ENCODE results near the gene DENND1A.

The DENND1A gene

DNA sequence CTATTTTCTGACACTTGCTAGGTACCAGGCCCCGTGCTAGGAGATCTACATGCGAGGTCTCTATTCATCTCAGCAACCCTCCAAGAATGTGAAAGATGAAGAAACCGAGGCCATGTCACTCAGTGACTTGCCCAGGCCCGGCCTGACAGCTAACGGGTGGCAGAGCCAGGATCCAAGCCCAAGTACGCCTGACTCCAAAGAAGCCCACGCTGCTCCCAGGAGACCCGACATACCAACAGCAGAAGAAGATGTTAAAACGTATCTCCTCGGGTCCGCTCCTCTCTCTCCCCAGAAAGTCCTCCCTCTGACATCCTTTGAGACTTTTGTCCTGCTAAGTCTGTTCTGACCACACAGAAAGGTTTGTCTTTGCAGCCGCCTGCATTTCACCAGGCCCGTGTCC is 508.7 kb downstream of the DENND1A start:
- Histone ChIP-seq H3K27me3 (ENCODE audit: control insufficient read depth, insufficient read depth, low read length) (no peaks in the 10 kb centered on the region), H3K4me1 (ENCODE audit: control insufficient read depth, insufficient read depth, low read length) (no peaks in the 10 kb centered on the region), H3K9ac (ENCODE audit: low read depth, low read length) (no peak overlapping the region), H3K4me2 (ENCODE audit: low read length) (no peak overlapping the region), H3K9me3 (replicated peaks; ENCODE audit: low read length) (no peaks in the 10 kb centered on the region), H3K4me3 (ENCODE audit: low read length) (no peak overlapping the region), H3K36me3 (ENCODE audit: insufficient read depth, low read length) (no peaks in the 10 kb centered on the region)

DNA sequence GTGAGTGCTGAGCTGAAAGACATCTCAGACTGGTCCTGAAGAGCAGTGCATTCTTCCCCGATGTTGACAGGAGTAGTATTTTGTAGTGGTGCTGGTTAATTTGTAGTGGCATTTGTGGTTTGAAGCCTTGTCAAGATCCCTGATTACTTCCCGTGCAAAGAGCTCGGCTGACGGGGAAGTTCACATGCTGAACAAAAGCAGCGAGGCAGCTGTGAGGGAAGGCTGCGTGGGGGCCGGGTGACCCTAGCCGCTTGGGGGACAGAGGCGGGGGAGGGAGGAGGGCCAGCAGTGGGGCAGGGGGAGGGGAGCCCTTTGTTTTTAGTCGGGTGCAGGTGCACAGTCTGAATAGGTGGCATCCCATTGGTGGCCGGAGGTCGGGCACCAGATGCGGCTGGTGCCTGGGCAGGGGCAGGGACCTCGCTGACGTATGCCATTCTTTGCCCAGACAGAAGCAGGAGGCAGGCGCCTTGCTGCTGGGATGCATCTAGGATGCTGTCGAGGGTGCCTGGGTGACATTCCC is 509.3 kb downstream of the DENND1A start:
- Histone ChIP-seq H3K4me2 (ENCODE audit: low read length) (no peak overlapping the region), H3K4me3 (ENCODE audit: low read length) (no peak overlapping the region), H3K27me3 (ENCODE audit: control insufficient read depth, insufficient read depth, low read length) (no peaks in the 10 kb centered on the region), H3K4me1 (ENCODE audit: control insufficient read depth, insufficient read depth, low read length) (no peaks in the 10 kb centered on the region), H3K36me3 (ENCODE audit: insufficient read depth, low read length) (no peaks in the 10 kb centered on the region), H3K9me3 (replicated peaks; ENCODE audit: low read length) (no peaks in the 10 kb centered on the region), H3K9ac (ENCODE audit: low read depth, low read length) (no peak overlapping the region)

DNA sequence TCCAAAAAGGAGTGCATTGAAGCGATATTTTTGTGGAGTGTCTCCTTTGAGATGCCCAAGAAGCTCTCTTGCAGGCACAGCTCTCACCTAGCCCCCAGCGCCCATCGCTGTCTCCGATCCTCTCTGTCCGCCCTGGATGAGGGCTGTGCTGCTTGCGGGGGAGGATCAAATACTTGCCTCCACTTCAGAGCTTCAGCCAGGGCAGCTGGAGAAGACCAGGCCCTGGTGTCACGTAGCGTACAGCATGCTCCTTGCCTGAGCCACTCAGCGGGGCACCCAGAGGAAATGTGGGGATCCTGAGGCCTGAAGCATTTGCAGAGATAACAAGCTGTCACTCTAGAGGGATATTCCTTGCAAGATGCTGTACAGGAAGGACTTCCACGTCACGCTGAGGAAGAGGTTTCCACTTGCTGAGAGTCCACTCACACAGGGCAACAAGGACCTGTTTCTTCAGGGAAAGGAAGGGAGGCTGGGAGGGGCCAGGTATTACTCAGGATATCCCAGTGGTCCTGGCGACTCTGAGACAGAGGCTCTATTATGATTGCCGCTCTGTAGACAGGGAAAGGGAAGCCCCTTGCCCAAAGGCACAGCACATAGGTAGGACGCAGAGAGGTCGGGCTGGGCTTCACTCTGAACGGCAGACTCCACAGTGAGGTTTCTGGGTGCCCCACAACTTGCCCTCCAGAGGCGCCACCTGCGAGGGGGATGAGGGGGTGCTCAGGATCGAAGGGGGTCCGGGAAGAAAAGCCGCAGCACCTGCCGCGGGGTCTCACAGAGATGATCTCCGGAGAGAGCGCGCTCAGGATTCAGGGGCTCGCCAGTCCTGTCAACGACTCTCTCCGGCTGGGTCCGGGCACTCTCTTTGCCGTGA is 510.0 kb downstream of the DENND1A start:
- no peaks in the 10 kb centered on the region for H3K27me3 ChIP-seq (ENCODE audit: control insufficient read depth, insufficient read depth, low read length)

DNA sequence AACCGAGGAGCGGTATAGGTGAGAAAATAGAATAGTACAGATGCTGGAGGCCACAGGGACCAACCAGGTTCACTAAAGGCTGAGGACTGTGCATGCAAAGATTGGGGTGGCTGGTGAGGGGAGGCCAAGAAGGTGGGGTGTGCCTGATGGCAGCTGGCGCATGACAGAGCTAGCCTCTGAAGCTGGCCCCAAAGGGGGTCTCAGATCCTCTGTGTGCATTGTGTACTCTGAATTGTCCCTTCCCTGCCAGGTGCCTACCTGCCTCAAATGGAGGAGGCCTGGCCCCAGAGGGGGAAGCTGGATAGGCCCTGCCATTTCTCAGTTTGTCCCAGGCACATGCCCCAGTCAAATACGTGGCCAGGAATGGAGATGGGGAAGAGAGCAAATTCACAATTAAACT is 510.8 kb downstream of the DENND1A start:
- Histone ChIP-seq H3K4me1 (ENCODE audit: control insufficient read depth, insufficient read depth, low read length) (no peaks in the 10 kb centered on the region), H3K27me3 (ENCODE audit: control insufficient read depth, insufficient read depth, low read length) (no peaks in the 10 kb centered on the region), H3K36me3 (ENCODE audit: insufficient read depth, low read length) (no peaks in the 10 kb centered on the region), H3K9ac (ENCODE audit: low read depth, low read length) (no peak overlapping the region), H3K4me3 (ENCODE audit: low read length) (no peak overlapping the region), H3K9me3 (replicated peaks; ENCODE audit: low read length) (no peaks in the 10 kb centered on the region), H3K4me2 (ENCODE audit: low read length) (no peak overlapping the region)

More for the DNA sequence above, 510.0 kb downstream of the DENND1A start:
- Histone ChIP-seq H3K36me3 (ENCODE audit: insufficient read depth, low read length) (no peaks in the 10 kb centered on the region), H3K4me2 (ENCODE audit: low read length) (no peak overlapping the region), H3K4me1 (ENCODE audit: control insufficient read depth, insufficient read depth, low read length) (no peaks in the 10 kb centered on the region), H3K4me3 (ENCODE audit: low read length) (no peak overlapping the region), H3K9ac (ENCODE audit: low read depth, low read length) (no peak overlapping the region), H3K9me3 (replicated peaks; ENCODE audit: low read length) (no peaks in the 10 kb centered on the region)

DNA sequence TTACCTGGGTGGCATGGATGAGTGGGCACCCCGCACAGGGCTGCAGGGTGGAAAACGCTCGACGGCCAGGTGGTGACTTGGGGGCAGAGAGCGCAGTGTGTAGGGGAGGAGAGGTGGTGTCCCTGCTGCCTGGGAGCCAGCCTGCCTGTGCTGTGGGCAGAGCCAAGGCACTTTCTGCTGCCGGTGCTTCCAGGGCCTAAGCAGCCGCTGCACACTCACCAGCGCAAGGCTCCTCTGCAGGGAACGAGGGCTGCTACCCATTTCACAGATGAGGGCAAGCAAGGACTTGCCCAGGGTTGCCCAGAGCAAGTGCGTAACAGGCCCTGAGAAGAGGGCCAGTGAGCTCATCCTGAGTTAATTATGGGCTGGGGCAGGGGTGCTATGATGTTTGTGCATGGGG is 511.4 kb downstream of the DENND1A start:
- no peak overlapping the region for H3K9ac ChIP-seq (ENCODE audit: low read depth, low read length)
- H3K4me3 ChIP-seq (ENCODE audit: low read length), result no peak overlapping the region
- H3K9me3 ChIP-seq (replicated peaks; ENCODE audit: low read length), result no peaks in the 10 kb centered on the region
- H3K4me1 ChIP-seq (ENCODE audit: control insufficient read depth, insufficient read depth, low read length), result no peaks in the 10 kb centered on the region
- H3K36me3 ChIP-seq (ENCODE audit: insufficient read depth, low read length), result no peaks in the 10 kb centered on the region
- no peaks in the 10 kb centered on the region for H3K27me3 ChIP-seq (ENCODE audit: control insufficient read depth, insufficient read depth, low read length)
- H3K4me2 ChIP-seq (ENCODE audit: low read length), result no peak overlapping the region

DNA sequence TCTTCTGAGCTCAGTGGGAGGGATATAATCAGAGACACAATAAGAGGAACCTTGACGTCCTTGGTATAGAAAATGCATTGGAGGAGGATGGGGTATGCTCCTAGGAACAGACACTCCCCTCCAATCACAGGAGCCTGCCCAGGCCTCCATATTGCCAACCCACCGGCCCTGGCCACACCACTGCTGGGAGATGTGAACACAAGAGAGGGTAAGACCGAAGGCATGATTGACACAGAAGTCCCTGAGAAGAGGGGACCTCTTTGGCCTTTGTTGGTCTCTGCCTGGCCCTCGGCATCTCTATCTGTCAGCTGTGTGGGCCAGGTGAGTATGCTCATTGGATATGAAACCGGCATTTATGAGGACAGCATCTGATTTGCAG is 511.9 kb downstream of the DENND1A start:
- Histone ChIP-seq H3K9me3 (replicated peaks; ENCODE audit: low read length) (no peaks in the 10 kb centered on the region), H3K4me2 (ENCODE audit: low read length) (no peak overlapping the region), H3K36me3 (ENCODE audit: insufficient read depth, low read length) (no peaks in the 10 kb centered on the region), H3K9ac (ENCODE audit: low read depth, low read length) (no peak overlapping the region), H3K4me1 (ENCODE audit: control insufficient read depth, insufficient read depth, low read length) (no peaks in the 10 kb centered on the region), H3K27me3 (ENCODE audit: control insufficient read depth, insufficient read depth, low read length) (no peaks in the 10 kb centered on the region), H3K4me3 (ENCODE audit: low read length) (no peak overlapping the region)

DNA sequence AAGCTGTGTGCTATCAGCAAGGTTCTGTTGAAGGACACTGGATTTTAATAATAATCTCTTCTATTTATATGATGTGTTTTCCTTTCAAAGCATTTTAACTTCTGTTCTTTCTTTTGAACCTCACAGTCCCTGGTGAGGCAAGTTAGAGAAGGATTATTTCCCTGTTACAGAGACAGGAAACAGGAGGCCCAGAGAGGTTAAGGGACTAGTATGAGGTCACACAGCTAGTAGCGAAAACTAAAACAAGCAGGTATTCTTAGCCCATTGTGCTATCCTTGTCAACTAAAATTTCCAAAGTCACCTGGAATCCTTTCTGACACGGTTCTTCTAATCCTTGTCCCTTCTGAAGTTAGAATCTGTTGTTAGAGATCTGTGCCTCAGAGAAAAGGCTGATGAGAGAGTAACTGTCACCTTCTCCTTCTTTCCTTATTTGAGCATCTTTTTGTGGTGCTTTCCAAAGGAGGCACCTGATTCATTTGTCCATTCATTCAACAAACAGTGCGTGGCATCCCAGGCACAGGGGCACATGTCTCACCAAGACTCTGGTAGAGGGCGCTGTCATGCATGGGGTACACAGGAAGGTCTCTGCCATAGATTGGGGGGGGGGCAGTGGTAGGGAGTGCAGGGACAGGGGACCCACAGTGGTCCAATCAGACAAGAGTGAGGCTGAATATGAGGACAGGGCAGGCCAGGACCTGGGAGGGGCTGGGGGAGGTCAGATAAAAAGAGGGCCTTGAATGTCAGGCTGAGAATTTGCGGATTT is 512.5 kb downstream of the DENND1A start:
- no peaks in the 10 kb centered on the region for H3K36me3 ChIP-seq (ENCODE audit: insufficient read depth, low read length)
- H3K27me3 ChIP-seq (ENCODE audit: control insufficient read depth, insufficient read depth, low read length), result no peaks in the 10 kb centered on the region
- H3K4me2 ChIP-seq (ENCODE audit: low read length), result no peak overlapping the region
- H3K9me3 ChIP-seq (replicated peaks; ENCODE audit: low read length), result no peaks in the 10 kb centered on the region
- no peaks in the 10 kb centered on the region for H3K4me1 ChIP-seq (ENCODE audit: control insufficient read depth, insufficient read depth, low read length)
- no peak overlapping the region for H3K4me3 ChIP-seq (ENCODE audit: low read length)
- H3K9ac ChIP-seq (ENCODE audit: low read depth, low read length), result no peak overlapping the region

DNA sequence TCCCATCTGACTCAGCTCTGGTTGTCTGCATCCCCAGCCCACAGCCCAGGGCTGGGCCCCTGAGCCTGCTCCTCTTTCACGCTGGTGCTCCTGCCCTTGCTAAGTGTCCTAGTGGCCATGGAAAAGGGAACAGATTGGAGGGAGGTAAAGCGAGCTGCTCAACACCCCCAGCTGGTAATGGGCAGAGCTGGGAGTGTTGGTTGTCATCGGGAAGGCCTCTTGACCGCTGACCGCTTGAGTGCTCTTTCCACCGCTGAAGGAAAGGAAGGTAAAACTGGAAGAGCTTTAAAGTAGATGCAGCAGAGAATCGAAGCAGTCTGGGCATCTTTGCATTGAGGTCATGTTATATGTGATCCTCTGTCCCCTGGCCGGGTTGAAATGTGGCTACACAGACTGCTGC is 513.8 kb downstream of the DENND1A start:
- H3K4me1 ChIP-seq (ENCODE audit: control insufficient read depth, insufficient read depth, low read length), result no peaks in the 10 kb centered on the region
- H3K36me3 ChIP-seq (ENCODE audit: insufficient read depth, low read length), result no peaks in the 10 kb centered on the region
- no peak overlapping the region for H3K4me2 ChIP-seq (ENCODE audit: low read length)
- no peak overlapping the region for H3K4me3 ChIP-seq (ENCODE audit: low read length)
- no peak overlapping the region for H3K9ac ChIP-seq (ENCODE audit: low read depth, low read length)
- no peaks in the 10 kb centered on the region for H3K27me3 ChIP-seq (ENCODE audit: control insufficient read depth, insufficient read depth, low read length)
- H3K9me3 ChIP-seq (replicated peaks; ENCODE audit: low read length), result no peaks in the 10 kb centered on the region

DNA sequence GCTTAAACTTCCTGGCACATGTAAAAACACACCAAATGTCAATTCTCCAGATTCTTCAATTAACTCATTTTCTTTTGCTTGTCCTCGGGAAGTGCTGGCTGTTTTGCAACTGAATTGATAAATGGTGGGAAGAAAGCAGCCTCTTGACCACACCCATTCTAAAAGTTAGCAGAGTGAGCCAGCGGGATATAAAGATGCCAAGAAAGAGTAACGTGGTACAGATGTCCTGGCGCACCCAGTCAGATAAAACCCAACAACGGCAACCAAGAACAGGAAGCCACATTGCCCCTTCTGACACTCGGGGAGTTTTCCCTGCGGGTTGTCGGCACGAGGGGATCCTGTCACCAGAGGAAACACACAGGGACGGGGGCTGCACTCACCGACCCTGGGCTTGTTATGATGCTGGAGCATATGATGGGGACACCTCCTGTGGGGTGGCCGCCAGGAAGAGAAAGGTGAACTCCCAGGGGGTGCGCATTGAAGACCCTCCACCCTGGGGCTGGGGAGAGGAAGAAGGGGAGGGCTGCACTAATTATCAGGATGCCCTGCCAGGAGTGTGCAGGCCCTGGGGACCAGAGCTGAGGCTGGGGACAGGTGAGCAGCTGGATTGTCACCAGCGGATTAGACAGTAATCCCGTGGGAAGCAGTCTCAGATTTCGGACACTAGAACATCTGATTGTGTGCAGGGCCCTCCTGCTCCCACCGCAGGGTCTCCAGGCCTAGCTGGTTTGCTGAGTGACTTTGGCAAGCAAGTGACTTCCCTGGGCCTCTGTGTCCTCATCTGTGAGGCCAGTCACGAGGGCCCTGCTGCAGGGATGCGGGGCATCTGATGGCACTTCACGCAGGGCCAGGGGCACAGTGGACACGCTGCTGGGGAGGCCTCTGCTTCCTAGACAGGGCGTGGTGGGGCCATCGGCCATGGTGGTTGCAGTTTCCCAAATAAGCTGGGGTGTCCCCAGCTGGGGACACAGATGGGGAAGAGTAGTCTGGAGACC is 514.7 kb downstream of the DENND1A start:
- Histone ChIP-seq H3K4me3 (ENCODE audit: low read length) (no peak overlapping the region), H3K27me3 (ENCODE audit: control insufficient read depth, insufficient read depth, low read length) (no peaks in the 10 kb centered on the region), H3K4me1 (ENCODE audit: control insufficient read depth, insufficient read depth, low read length) (no peaks in the 10 kb centered on the region), H3K4me2 (ENCODE audit: low read length) (no peak overlapping the region), H3K36me3 (ENCODE audit: insufficient read depth, low read length) (no peaks in the 10 kb centered on the region), H3K9ac (ENCODE audit: low read depth, low read length) (no peak overlapping the region), H3K9me3 (replicated peaks; ENCODE audit: low read length) (no peaks in the 10 kb centered on the region)

DNA sequence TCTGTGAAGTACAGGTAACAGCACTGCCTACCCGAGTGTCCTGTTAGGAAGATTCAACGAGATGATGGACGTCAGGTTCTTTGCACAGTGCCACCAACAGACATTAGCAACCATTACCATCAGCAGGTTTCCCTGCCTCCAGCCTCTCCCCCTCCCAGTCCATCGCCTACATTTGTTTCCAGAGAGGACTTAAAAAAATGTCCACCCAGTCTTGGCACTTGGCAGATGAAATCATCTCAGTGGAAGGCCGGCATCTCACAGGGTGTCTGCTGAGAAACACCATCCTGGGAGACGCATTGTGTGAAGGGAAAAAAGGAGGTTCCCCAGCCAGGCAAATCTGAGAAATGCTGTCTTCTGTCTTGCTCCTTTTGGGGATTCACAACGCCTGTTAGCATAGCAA is 515.7 kb downstream of the DENND1A start:
- no peak overlapping the region for H3K9ac ChIP-seq (ENCODE audit: low read depth, low read length)
- H3K4me2 ChIP-seq (ENCODE audit: low read length), result no peak overlapping the region
- no peaks in the 10 kb centered on the region for H3K9me3 ChIP-seq (replicated peaks; ENCODE audit: low read length)
- no peaks in the 10 kb centered on the region for H3K4me1 ChIP-seq (ENCODE audit: control insufficient read depth, insufficient read depth, low read length)
- no peak overlapping the region for H3K4me3 ChIP-seq (ENCODE audit: low read length)
- no peaks in the 10 kb centered on the region for H3K36me3 ChIP-seq (ENCODE audit: insufficient read depth, low read length)
- H3K27me3 ChIP-seq (ENCODE audit: control insufficient read depth, insufficient read depth, low read length), result no peaks in the 10 kb centered on the region

All from skeletal muscle satellite cell (primary cell).